DND-41 (cell line): ENCODE measurements around the gene JMJD1C.
A peak's percentile ranks its signal among the peaks of the same experiment; 100 is the strongest.

Source experiments
- ATAC-seq: fragments of 200-7000 bp; cut with Tn5 transposase; 3 replicates; pipeline ENCODE4 v1.9.1; 2021; ENCODE audit warnings: low read depth; ENCODE audit not compliant: insufficient read depth
- DNase-seq: peaks from one replicate; pipeline ENCODE4 v3.0.0-alpha.2; 2020
- H2AFZ ChIP-seq: 2 replicates; pipeline ENCODE4 v1.6.0; 2012; ENCODE audit warnings: low read depth, low read length
- H3K27ac ChIP-seq: 2 replicates; pipeline ENCODE4 v1.5.1; 2012; ENCODE audit warnings: low read length, inconsistent platforms
- H3K27me3 ChIP-seq: fragments of 200-600 bp; sonication (generic); 2 replicates; pipeline ENCODE4 v1.6.0; 2012; ENCODE audit warnings: low read length, mild to moderate bottlenecking, inconsistent platforms; ENCODE audit not compliant: insufficient read depth, poor library complexity
- H3K36me3 ChIP-seq: 2 replicates; pipeline ENCODE4 v1.5.1; 2012; ENCODE audit warnings: low read length, inconsistent platforms; ENCODE audit not compliant: insufficient read depth
- H3K4me1 ChIP-seq: 2 replicates; pipeline ENCODE4 v1.5.1; 2012; ENCODE audit warnings: mild to moderate bottlenecking, low read length; ENCODE audit not compliant: insufficient read depth
- H3K4me2 ChIP-seq: 2 replicates; pipeline ENCODE4 v1.6.0; 2012; ENCODE audit warnings: mild to moderate bottlenecking, moderate library complexity, low read length, inconsistent platforms; ENCODE audit not compliant: insufficient read depth
- H3K4me3 ChIP-seq, 2 experiments: fragments of 200-600 bp in 1 of 2; shearing (Covaris generic) in 1 of 2; 2 replicates each; pipeline ENCODE4 v1.5.1; 2012 to 2016; ENCODE audit warnings: inconsistent platforms in 2 of 2, low read length in 2 of 2, mild to moderate bottlenecking in 2 of 2, low read depth in 1 of 2, moderate library complexity in 1 of 2
- H3K79me2 ChIP-seq: 2 replicates; pipeline ENCODE4 v1.6.0; 2012; ENCODE audit warnings: low read length, inconsistent platforms; ENCODE audit not compliant: insufficient read depth
- H3K9ac ChIP-seq: 2 replicates; pipeline ENCODE4 v1.6.0; 2012; ENCODE audit warnings: low read depth, mild to moderate bottlenecking, inconsistent platforms, low read length, moderate library complexity
- H3K9me3 ChIP-seq: 2 replicates; pipeline ENCODE4 v1.5.1; 2012; ENCODE audit warnings: low read length, moderate library complexity, mild to moderate bottlenecking, inconsistent platforms; ENCODE audit not compliant: insufficient read depth, severe bottlenecking
- H4K20me1 ChIP-seq: 2 replicates; pipeline ENCODE4 v1.6.0; 2012; ENCODE audit warnings: low read length; ENCODE audit not compliant: insufficient read depth
- EZH2 ChIP-seq: IDR thresholded peaks from 3 replicates; pipeline ENCODE4 v1.6.1; 2012; ENCODE audit warnings: borderline replicate concordance, low read depth, mild to moderate bottlenecking, moderate library complexity, low read length, inconsistent platforms; ENCODE audit not compliant: severe bottlenecking
- TF ChIP-seq, protein P1 (sequence below): IDR thresholded peaks from 2 replicates; pipeline ENCODE4 v1.5.1; 2012; ENCODE audit warnings: borderline replicate concordance, low read length, moderate library complexity, mild to moderate bottlenecking; ENCODE audit not compliant: poor library complexity, severe bottlenecking; ENCODE audit errors: extremely low read depth

JMJD1C gene

DNA sequence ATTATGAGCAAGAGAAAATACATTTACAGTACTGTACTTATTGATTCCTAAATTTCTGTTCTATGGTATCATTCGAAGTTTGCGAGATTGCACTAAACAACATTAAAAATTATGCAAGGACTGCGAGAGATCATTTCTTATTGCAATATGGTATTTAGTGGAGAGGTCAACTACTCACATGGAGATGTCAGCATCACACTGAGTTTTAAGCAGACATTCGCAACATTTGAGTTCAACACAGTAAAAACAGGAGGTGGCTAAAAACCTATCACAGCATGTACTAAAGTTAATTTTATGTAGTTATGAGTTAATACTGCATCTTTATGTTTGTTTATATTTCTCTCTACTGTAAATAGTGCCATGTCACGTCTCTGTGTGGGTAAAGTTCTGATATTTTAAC, 53.5 kb downstream of the JMJD1C start:
- no peak for ATAC-seq
- no peak overlapping the region for H3K27ac ChIP-seq
- H3K27me3 ChIP-seq: no peaks in the 10 kb centered on the region
- no peak overlapping the region for H3K9ac ChIP-seq
- H3K9me3 ChIP-seq: no peaks in the 10 kb centered on the region
- H3K4me2 ChIP-seq: no peak overlapping the region
- peaks cover 7% of the 10 kb centered on the region for H3K4me1 ChIP-seq
- no peak overlapping the region for H3K4me3 ChIP-seq
- H3K36me3 ChIP-seq: no peaks in the 10 kb centered on the region
- H3K79me2 ChIP-seq: peaks cover 89% of the 10 kb centered on the region
- DNase-seq: no peak
- TF ChIP-seq, protein P1, sequence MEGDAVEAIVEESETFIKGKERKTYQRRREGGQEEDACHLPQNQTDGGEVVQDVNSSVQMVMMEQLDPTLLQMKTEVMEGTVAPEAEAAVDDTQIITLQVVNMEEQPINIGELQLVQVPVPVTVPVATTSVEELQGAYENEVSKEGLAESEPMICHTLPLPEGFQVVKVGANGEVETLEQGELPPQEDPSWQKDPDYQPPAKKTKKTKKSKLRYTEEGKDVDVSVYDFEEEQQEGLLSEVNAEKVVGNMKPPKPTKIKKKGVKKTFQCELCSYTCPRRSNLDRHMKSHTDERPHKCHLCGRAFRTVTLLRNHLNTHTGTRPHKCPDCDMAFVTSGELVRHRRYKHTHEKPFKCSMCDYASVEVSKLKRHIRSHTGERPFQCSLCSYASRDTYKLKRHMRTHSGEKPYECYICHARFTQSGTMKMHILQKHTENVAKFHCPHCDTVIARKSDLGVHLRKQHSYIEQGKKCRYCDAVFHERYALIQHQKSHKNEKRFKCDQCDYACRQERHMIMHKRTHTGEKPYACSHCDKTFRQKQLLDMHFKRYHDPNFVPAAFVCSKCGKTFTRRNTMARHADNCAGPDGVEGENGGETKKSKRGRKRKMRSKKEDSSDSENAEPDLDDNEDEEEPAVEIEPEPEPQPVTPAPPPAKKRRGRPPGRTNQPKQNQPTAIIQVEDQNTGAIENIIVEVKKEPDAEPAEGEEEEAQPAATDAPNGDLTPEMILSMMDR: no peak
- no peak for TF ChIP-seq EZH2
- H4K20me1 ChIP-seq: peaks cover 25% of the 10 kb centered on the region; the same call in 1 of the 2 replicates
- no peak overlapping the region for H2AFZ ChIP-seq

- Histone ChIP-seq H3K79me2 (peaks cover 89% of the 10 kb centered on the region), H3K27me3 (no peaks in the 10 kb centered on the region), H2AFZ (no peak overlapping the region), H3K27ac (no peak overlapping the region), H3K36me3 (no peaks in the 10 kb centered on the region; the same call in 1 of the 2 replicates), H3K4me2 (no peak overlapping the region), H4K20me1 (peaks cover 27% of the 10 kb centered on the region; the same call in 1 of the 2 replicates), H3K4me3 (no peak overlapping the region), H3K9ac (no peak overlapping the region), H3K9me3 (no peaks in the 10 kb centered on the region), H3K4me1 (peaks cover 2% of the 10 kb centered on the region)
- TF ChIP-seq, protein P1: no peak
- TF ChIP-seq EZH2: no peak
- ATAC-seq (no peak), DNase-seq (no peak)
Measured at GRCh38 chr10:63410633-63411032, 55.1 kb downstream of the JMJD1C start.

DNA sequence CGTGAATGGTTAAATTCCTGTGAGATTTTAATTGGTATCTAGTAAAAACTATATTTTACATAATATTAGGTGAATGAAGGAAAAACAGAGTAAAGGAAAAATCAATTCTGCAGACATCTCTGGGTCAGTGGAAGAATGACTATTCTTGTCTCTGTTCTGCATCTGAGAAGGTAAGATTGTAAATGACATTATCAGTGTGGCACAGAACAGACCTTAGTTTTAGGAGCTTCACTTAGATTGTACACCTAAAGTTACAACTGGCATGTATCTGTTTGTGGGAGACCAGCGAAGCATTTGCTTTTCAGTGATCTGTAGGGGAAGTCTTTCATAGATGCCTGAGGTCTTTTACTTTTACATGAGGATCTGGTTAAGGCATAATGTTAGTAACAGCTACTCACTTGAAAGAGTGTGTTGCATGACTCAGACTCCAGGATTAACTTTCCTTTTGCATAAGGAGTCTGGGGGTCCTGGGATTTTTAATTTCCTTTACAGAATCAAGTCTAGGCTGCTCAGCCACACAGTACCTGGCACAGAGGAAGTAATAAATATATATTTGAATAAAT, 56.2 kb downstream of the JMJD1C start:
- ATAC-seq (peak; percentile 33; the same call in 1 of the 3 replicates), DNase-seq (no peak)
- Histone ChIP-seq H3K9ac (no peak overlapping the region), H3K9me3 (no peaks in the 10 kb centered on the region), H2AFZ (no peak overlapping the region), H3K79me2 (peaks cover 88% of the 10 kb centered on the region), H3K4me2 (no peak overlapping the region), H4K20me1 (peaks cover 28% of the 10 kb centered on the region; the same call in 1 of the 2 replicates), H3K27ac (no peak overlapping the region), H3K36me3 (no peaks in the 10 kb centered on the region; the same call in 1 of the 2 replicates), H3K4me1 (no peaks in the 10 kb centered on the region), H3K27me3 (no peaks in the 10 kb centered on the region), H3K4me3 (no peak overlapping the region)
- TF ChIP-seq, protein P1: no peak
- TF ChIP-seq EZH2: no peak
